Natural killer cell (primary cell): Measurements from ENCODE around the gene MED8. TPM values are rescaled to one million over a fixed set of nuclear protein-coding genes. Genes with fewer than 3 reads are reported as not detected.

Experiments
- ATAC-seq, 3 donors: fragments of 150-1000 bp in 2 of 3; fragments of 200-7000 bp in 1 of 3; cut with Tn5 transposase; 1 replicate in 1 of 3; 2 replicates in 2 of 3; pipeline ENCODE4 v1.10.0; 2021; ENCODE audit warnings: mild to moderate bottlenecking in 2 of 3, moderate library complexity in 2 of 3
- DNase-seq, 2 donors: peaks; one replicate each; pipeline versions ENCODE4 v3.0.0 to v3.0.0-alpha.2; 2013 to 2021; ENCODE audit warnings: mixed read lengths in 1 of 2
- H3K27ac ChIP-seq: one replicate; pipeline ENCODE4 v1.5.1; 2013; ENCODE audit warnings: mild to moderate bottlenecking, low read length
- H3K27me3 ChIP-seq: one replicate; pipeline ENCODE4 v1.6.1; 2013; ENCODE audit warnings: low read length; ENCODE audit not compliant: control insufficient read depth, insufficient read depth
- H3K36me3 ChIP-seq: one replicate; pipeline ENCODE4 v1.6.1; 2013; ENCODE audit warnings: low read length; ENCODE audit not compliant: control insufficient read depth, insufficient read depth
- H3K4me1 ChIP-seq: one replicate; pipeline ENCODE4 v1.6.1; 2013; ENCODE audit warnings: low read length; ENCODE audit not compliant: control insufficient read depth, insufficient read depth
- H3K4me3 ChIP-seq: one replicate; pipeline ENCODE4 v1.5.1; 2013; ENCODE audit warnings: low read length
- H3K9me3 ChIP-seq: one replicate; pipeline ENCODE4 v1.6.1; 2013; ENCODE audit warnings: low read length; ENCODE audit not compliant: control insufficient read depth, insufficient read depth
- H3K27ac Mint-ChIP-seq, 2 donors: one replicate each; pipeline ENCODE4 v1.8.0; 2022; ENCODE audit warnings: mild to moderate bottlenecking in 2 of 2, mixed read lengths in 2 of 2, moderate library complexity in 1 of 2
- H3K27me3 Mint-ChIP-seq, 2 donors: one replicate each; pipeline ENCODE4 v1.8.0; 2022; ENCODE audit warnings: low read depth in 2 of 2, mixed read lengths in 2 of 2
- H3K36me3 Mint-ChIP-seq: one replicate; pipeline ENCODE4 v1.8.0; 2022; ENCODE audit warnings: mixed read lengths
- H3K4me1 Mint-ChIP-seq, 2 donors: one replicate each; pipeline ENCODE4 v1.8.0; 2022; ENCODE audit warnings: mixed read lengths in 2 of 2
- H3K4me3 Mint-ChIP-seq: one replicate; pipeline ENCODE4 v1.8.0; 2022; ENCODE audit warnings: mild to moderate bottlenecking, moderate library complexity, mixed read lengths
- H3K9me3 Mint-ChIP-seq, 2 donors: one replicate each; pipeline ENCODE4 v1.8.0; 2022; ENCODE audit warnings: mixed read lengths in 2 of 2
- WGBS: methylation state at CpG from one replicate; pipeline ENCODE4 v1.1.7; 2013; ENCODE audit warnings: missing lambda C conversion rate; ENCODE audit not compliant: insufficient coverage; 5-methylcytosine and 5-hydroxymethylcytosine counted together
- intact Hi-C: fragments of 100-400 bp; cut with micrococcal nuclease; formaldehyde crosslinking; loops from one replicate; pipeline ENCODE4 v1.14.2; 2022
- total RNA-seq, 4 donors: library from RNA; stranded (reverse); fragments of 120-200 nt in 1 of 4; gene quantifications; one replicate each; pipeline versions ENCODE4 v1.2.3 to v1.2.4, GENCODE V29; 2013 to 2022
- TF ChIP-seq, protein P1 (sequence below): fragments of 200-600 bp; IDR thresholded peaks from one replicate; pipeline ENCODE4 v1.8.0; 2022; ENCODE audit warnings: antibody characterized with exemption

MED8 gene
- total RNA-seq, 3 donors from 2014 or later (not counting 1 experiment from before 2014, with no cell fraction given), result 17.8 to 26.8 (median 22.0) TPM

DNA sequence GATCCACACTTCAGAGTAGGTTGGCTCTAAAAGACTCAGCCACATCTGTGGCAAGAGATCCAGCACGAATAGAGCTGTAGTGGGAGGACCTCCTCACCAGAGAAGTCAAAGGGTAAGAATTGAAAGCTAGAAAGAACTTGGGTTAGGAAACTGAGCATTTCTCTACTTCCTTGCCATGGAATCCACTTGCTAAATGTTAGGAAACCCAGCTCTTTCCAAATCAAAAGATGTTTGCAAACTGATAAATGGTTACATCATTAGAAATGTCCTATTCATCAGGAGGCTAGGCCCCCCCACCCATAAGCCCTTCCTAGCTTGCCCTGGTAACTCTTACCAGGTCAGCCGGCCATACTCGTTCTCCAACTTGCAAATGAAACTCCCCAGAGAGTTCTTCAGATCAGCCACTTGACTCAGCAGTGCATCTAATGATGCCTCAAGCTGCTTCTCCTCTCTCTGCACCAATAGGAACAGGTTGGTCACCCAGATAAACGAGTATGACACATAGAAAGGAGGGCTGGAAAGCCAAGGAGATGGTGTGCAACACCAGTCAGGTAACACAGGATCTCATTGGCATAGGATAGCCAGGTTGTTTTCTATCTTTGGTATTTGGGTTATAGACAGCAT, 1.5 kb downstream of the MED8 start:
- H3K4me1 ChIP-seq, result peaks cover 21% of the 10 kb centered on the region
- TF ChIP-seq, protein P1, sequence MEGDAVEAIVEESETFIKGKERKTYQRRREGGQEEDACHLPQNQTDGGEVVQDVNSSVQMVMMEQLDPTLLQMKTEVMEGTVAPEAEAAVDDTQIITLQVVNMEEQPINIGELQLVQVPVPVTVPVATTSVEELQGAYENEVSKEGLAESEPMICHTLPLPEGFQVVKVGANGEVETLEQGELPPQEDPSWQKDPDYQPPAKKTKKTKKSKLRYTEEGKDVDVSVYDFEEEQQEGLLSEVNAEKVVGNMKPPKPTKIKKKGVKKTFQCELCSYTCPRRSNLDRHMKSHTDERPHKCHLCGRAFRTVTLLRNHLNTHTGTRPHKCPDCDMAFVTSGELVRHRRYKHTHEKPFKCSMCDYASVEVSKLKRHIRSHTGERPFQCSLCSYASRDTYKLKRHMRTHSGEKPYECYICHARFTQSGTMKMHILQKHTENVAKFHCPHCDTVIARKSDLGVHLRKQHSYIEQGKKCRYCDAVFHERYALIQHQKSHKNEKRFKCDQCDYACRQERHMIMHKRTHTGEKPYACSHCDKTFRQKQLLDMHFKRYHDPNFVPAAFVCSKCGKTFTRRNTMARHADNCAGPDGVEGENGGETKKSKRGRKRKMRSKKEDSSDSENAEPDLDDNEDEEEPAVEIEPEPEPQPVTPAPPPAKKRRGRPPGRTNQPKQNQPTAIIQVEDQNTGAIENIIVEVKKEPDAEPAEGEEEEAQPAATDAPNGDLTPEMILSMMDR, result no peak
- H3K27me3 Mint-ChIP-seq, result no peaks in the 10 kb centered on the region
- peak overlapping the region; percentile 97 to 100 for H3K27ac Mint-ChIP-seq
- H3K4me1 Mint-ChIP-seq, result peaks cover 33 to 45% of the 10 kb centered on the region in 2 donors
- no peaks in the 10 kb centered on the region for H3K9me3 Mint-ChIP-seq
- no peaks in the 10 kb centered on the region for H3K9me3 ChIP-seq
- peak overlapping the region; percentile 100 for H3K4me3 Mint-ChIP-seq
- H3K27ac ChIP-seq, result no peak overlapping the region
- no peak for ATAC-seq
- WGBS, result 92% methylated on average over 4 of the region's 4 CpGs
- H3K4me3 ChIP-seq, result no peak overlapping the region
- no peaks in the 10 kb centered on the region for H3K27me3 ChIP-seq
- intact Hi-C loops, result loop anchor here (1.0 kb wide), 1 partner anchor 17 kb away; no protein-coding TSS in a partner anchor
- peaks cover 24% of the 10 kb centered on the region for H3K36me3 Mint-ChIP-seq
- no peak for DNase-seq
- peaks cover 44% of the 10 kb centered on the region for H3K36me3 ChIP-seq

DNA sequence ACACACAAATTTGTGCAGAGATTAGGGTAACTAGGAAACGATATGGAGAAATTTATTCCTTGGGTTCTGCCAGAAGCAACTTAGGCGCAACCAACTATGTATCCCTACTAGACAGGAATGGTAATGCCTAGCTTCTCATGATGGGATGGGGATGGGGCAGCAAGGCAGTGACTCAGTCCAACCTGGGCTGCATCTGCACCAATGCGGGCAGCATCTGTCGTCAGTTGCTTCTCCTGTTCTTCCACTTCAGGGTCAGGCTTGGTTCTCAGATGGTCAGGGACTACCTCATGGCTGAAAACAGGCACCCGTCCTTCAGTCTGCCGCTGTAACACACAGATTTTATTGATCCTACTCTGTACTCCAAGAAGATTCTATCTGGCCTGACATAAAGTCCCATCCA, 2.9 kb downstream of the MED8 start:
- Mint-ChIP-seq H3K27me3 (no peaks in the 10 kb centered on the region), H3K36me3 (peaks cover 31% of the 10 kb centered on the region), H3K4me1 (peaks cover 33 to 38% of the 10 kb centered on the region in 2 donors), H3K9me3 (no peaks in the 10 kb centered on the region), H3K27ac (no peak overlapping the region), H3K4me3 (no peak overlapping the region)
- WGBS, result 96% methylated on average over 6 of the region's 6 CpGs
- intact Hi-C loops, result no loop called here
- no peaks in the 10 kb centered on the region for H3K27me3 ChIP-seq
- DNase-seq (no peak), ATAC-seq (no peak)
- peaks cover 24% of the 10 kb centered on the region for H3K4me1 ChIP-seq
- peaks cover 51% of the 10 kb centered on the region for H3K36me3 ChIP-seq
- no peak overlapping the region for H3K27ac ChIP-seq
- TF ChIP-seq, protein P1, result no peak
- no peaks in the 10 kb centered on the region for H3K9me3 ChIP-seq
- H3K4me3 ChIP-seq, result no peak overlapping the region

DNA sequence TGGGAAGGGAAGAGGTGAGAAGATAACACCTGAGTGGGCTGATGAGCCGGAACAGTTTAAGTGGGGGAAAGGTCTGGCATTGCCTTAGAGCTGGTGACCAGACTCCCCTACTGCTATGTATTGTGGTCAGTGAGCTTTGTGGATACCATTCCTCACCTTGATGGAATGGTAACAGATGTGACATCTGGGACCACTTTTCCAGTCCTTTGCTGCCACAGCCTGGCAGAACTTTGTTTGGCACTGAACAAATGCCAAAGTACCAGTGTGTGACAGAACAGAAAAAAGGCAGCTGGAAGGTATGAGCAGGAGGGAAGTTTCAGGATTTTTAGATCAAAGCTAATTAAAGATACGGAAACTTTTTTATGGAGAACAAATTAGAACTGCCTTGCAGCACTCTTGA, 6.2 kb downstream of the MED8 start:
- H3K4me3 Mint-ChIP-seq, result no peak overlapping the region
- peaks cover 31% of the 10 kb centered on the region for H3K36me3 Mint-ChIP-seq
- H3K4me1 Mint-ChIP-seq, result peaks cover 12 to 26% of the 10 kb centered on the region in 2 donors
- TF ChIP-seq, protein P1, result no peak
- peak overlapping the region in 1 of 2 donors; percentile 61 for H3K27ac Mint-ChIP-seq
- no peaks in the 10 kb centered on the region for H3K9me3 Mint-ChIP-seq
- Histone ChIP-seq H3K9me3 (no peaks in the 10 kb centered on the region), H3K27ac (no peak overlapping the region), H3K27me3 (no peaks in the 10 kb centered on the region), H3K4me1 (peaks cover 7% of the 10 kb centered on the region), H3K4me3 (no peak overlapping the region), H3K36me3 (peaks cover 51% of the 10 kb centered on the region)
- no peak for DNase-seq
- no peaks in the 10 kb centered on the region for H3K27me3 Mint-ChIP-seq
- ATAC-seq, result no peak
- intact Hi-C loops, result no loop called here
- 100% methylated on average over 2 of the region's 2 CpGs for WGBS
